ENCODE results near the gene IGIP.

IGIP gene

GRCh38 chr5:140178482-140179116, 52.9 kb downstream of the IGIP start:
- no peak for DNase-seq (ENCODE audit: low read depth)
- no peak overlapping the region for H3K4me3 ChIP-seq (ENCODE audit: low read depth, low read length)
- no peak for TF ChIP-seq CTCF (IDR thresholded peaks at IDR 0.05; ENCODE audit: low read depth, low read length, missing control alignments)

Data from GM12864 (cell line).